Jurkat, Clone E6-1 (cell line): ENCODE results near the gene KCNMB2.

Experiments
- DNase-seq: peaks from one replicate; pipeline ENCODE4 v3.0.0-alpha.2; 2011; ENCODE audit warnings: low read depth, low spot score
- H3K4me3 ChIP-seq: 2 replicates; pipeline ENCODE4 v1.5.1; 2011; ENCODE audit warnings: mild to moderate bottlenecking, low read length, control low read depth, moderate library complexity

KCNMB2 gene

GRCh38 chr3:178875836-178876235 is 339.6 kb downstream of the KCNMB2 start:
- H3K4me3 ChIP-seq: no peak overlapping the region
- no peak for DNase-seq

- no peak overlapping the region for H3K4me3 ChIP-seq
Measured at GRCh38 chr3:178880274-178880673, 344.0 kb downstream of the KCNMB2 start.

More at GRCh38 chr3:178880274-178880673, 344.0 kb downstream of the KCNMB2 start:
- DNase-seq: no peak
